K562 (cell line): ENCODE measurements around the gene MYRIP.

ENCODE experiments used
- EZH2 ChIP-seq: IDR thresholded peaks from 2 replicates; pipeline ENCODE4 v1.6.1; 2012; ENCODE audit warnings: low read depth, mild to moderate bottlenecking, inconsistent platforms, low read length, borderline replicate concordance
- FOXK1 ChIP-seq: sonication (generic); formaldehyde crosslinking; IDR thresholded peaks from 2 replicates; pipeline ENCODE4 v1.8.0; 2022; ENCODE audit warnings: missing genetic modification reagents, mild to moderate bottlenecking, borderline replicate concordance
- GABPB1 ChIP-seq: sonication (generic); formaldehyde crosslinking; IDR thresholded peaks from 2 replicates; pipeline ENCODE4 v1.8.0; 2022; ENCODE audit warnings: mild to moderate bottlenecking, missing genetic modification reagents
- GTF2F1 ChIP-seq: IDR thresholded peaks from 2 replicates; pipeline ENCODE4 v1.6.1; 2011; ENCODE audit warnings: low read depth, low read length, improper control_type of control experiment
- KDM2B ChIP-seq: fragments of 250-450 bp; sonication (Bioruptor Pico); IDR thresholded peaks from 2 replicates; pipeline ENCODE4 v1.8.0; 2021; ENCODE audit warnings: mild to moderate bottlenecking, moderate library complexity
- MTA2 ChIP-seq: fragments of 450-650 bp; IDR thresholded peaks from 2 replicates; pipeline ENCODE4 v1.6.1; 2016; ENCODE audit warnings: low read depth
- NRF1 ChIP-seq, 2 experiments: fragments of 450-650 bp; IDR thresholded peaks in 1 of 2; conservative IDR thresholded peaks in 1 of 2; 2 replicates each; pipeline ENCODE4 v1.6.1; 2014; ENCODE audit warnings: mild to moderate bottlenecking in 2 of 2
- PHB2 ChIP-seq: fragments of 450-650 bp; IDR thresholded peaks from 2 replicates; pipeline ENCODE4 v1.6.1; 2017; ENCODE audit warnings: low read depth
- SETDB1 ChIP-seq: IDR thresholded peaks from one replicate; pipeline ENCODE4 v1.6.1; 2012; ENCODE audit warnings: low read length, control low read depth, inconsistent platforms
- U2AF2 ChIP-seq: fragments of 200-400 bp; formaldehyde crosslinking; optimal IDR thresholded peaks from 2 replicates; pipeline ENCODE3; 2017; ENCODE audit warnings: low read depth, mild to moderate bottlenecking, low read length
- ZFP1 ChIP-seq: fragments of 450-650 bp; formaldehyde crosslinking; IDR thresholded peaks from 2 replicates; pipeline ENCODE4 v1.4.0; 2020; ENCODE audit warnings: mild to moderate bottlenecking, mixed read lengths

DNA sequence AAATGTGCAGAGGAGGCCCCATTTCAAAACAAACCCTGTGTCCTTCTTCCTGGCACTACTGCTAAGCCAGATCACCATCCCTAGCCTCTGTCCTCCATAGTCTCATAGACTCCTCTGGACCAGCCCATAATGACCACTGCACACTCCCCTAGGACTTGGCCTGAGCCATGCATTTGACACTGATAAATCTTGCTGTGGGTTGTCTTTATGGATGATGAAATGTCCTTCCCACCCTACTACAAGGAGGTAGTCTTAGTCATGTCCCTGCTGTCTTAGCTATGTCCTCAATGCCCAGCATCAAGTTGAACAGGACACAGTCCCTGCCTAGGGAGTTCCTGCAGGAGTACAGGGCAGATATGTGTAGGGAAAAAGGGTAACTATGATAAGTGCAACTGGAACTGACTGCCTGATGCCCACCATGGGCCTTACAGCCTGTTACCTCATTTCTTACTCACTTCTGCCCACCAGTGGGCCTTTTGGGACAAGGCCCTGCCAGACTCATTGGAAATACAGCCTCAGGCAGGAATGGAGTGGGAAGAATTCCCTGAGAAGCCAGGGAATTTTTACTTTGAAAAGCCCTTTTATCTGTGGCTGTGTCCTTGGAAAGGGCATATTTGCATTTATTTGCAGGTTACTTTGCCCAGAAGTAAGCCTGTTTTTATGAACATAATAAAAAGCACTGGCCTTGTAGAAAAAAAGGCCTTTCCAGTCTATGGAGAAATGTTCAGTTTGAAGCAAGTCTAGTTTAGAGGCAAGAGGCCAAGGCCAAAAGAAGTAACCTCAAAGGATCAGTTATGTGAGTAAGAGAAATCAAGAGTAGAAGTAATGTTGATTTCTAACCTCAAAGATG is 300.5 kb downstream of the MYRIP start:
- TF ChIP-seq PHB2 (no peak), MTA2 (no peak), GABPB1 (no peak), FOXK1 (CRISPR knock-in tag) (no peak), SETDB1 (no peak), U2AF2 (no peak), NRF1 (conservative IDR thresholded peaks at IDR 0.05 in 1 of 2, IDR thresholded peaks at IDR 0.05 in 1 of 2) (no peak), KDM2B (no peak), ZFP1 (CRISPR knock-in tag) (no peak), GTF2F1 (no peak), EZH2 (no peak)
